HG03558 (cell line): ENCODE measurements around the gene IKBKG.
A peak's percentile ranks its signal among the peaks of the same experiment; 100 is the strongest.
"Not testable (repeated sequence)": the region's sequence is repeated elsewhere in the genome, so short reads cannot be mapped to it uniquely, and the experiment has no call there.

ENCODE experiments used
- ATAC-seq: cut with Tn5 transposase; IDR thresholded peaks from one replicate; pipeline ENCODE4 v1.9.1; 2021; ENCODE audit warnings: moderate number of reproducible peaks; ENCODE audit not compliant: unreplicated experiment; ENCODE audit errors: extremely low read depth

The IKBKG gene

GRCh38 chrX:154547245-154548027 lies at the start of gene IKBKG:
IKBKG (plus strand) TSS chrX:154547620; CDS start chrX:154552003, 4,383 bp downstream.
- ATAC-seq, result peak; percentile 71

GRCh38 chrX:154501423-154501822 lies 46.0 kb upstream of the IKBKG start:
- not testable (repeated sequence) for ATAC-seq

- ATAC-seq, result no peak
These were observed 45.3 kb upstream of the IKBKG start for GRCh38 chrX:154502098-154502497.

DNA sequence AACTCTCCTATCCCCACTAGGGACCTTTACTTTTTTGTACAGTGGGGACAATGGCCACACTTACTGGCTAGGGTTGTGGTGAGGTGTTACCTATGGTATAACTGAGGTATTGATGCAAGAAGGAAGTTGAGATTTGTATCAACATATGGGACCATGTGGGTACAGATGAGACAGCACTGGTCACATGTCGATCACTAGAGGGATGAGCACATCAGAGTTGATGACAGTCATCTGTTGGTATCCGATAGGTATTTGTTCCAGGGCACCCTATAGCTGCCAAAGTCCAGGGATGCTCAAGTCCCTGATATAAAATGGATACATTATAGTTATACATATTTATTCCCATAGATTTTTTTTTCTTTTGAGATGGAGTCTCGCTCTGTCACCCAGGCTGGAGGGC lies 44.4 kb upstream of the IKBKG start:
- no peak for ATAC-seq

GRCh38 chrX:154505734-154506133 lies 41.7 kb upstream of the IKBKG start:
- no peak for ATAC-seq

DNA sequence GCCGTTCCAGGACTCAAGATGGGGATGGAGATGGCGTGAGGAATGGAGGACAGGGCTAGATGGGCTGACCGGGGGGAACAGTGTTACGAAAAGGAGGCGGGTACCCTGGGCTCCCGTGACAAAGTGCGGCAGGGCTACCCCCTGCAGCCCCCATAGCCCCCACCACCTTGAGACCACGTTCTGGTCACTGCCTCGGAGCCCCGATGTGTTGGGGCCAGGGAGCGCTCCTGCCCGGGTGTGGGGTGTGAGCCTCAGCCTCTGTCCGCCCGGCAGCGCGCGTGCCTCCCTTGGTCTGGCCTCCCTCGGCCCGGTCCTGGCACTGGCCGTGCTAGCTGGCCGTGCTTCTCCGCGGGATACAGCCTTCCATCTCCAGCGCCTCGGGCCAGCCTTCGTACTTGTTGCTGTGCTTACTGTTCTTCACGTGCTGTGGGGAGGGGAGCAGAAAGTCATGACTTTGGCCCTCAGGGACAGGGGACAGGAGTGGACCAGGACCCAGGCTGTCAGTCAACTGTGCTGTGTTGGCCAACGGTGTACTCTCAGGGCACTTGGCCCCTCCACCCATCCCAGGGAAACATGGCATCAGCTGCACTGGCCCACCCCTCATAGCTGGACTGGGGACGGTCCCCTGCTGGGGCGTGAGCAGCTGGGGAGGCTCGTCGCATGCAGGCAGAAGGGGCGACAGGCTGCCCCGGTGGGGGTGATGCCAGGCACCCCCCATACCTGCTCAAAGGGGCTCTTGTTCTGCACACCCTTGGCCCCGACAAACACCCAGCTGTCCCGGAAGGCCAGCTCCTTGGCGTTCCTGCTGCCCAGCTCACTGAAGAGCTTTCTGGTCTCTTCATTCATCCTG lies 40.7 kb upstream of the IKBKG start:
- ATAC-seq, result no peak

DNA sequence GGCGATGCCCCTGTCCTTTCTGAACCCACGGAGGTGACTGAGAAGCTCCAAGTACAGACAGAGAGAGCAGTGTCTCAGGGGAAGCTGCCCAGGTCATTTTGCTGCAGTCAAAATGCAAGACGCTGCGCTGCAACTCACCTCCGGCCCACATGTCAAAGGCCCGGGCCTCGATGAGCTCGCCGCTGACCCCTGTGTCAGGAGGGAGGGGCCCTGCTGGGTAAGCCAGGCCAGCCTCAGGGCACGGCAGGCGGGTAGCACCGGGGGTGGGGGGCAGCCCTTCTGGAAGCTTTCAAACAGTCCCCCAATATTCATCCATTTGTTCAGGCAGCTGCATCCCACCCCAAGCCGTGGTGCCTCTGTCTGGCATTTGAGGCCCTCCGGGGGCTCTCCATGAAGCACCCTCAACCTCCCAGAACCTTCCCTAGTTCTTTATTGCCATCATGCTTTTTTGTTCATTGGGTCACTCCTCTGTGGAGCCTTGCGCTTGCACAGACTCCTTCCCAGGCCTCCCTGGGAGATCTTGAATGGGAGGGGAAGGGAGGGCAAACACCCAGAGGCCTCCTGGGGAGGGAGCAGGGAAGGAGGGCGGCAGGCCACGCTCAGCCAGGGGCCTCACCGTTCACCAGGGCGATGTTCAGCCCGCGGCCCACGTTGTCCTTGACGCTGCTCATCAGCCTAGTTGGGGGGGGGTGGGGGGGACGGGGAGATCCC lies 39.6 kb upstream of the IKBKG start:
- no peak for ATAC-seq

GRCh38 chrX:154508384-154508745 lies 39.1 kb upstream of the IKBKG start:
- no peak for ATAC-seq

- no peak for ATAC-seq
These were observed 38.0 kb upstream of the IKBKG start for GRCh38 chrX:154509455-154509854.

- ATAC-seq, result no peak
These were observed 35.7 kb upstream of the IKBKG start for GRCh38 chrX:154511761-154512160.

DNA sequence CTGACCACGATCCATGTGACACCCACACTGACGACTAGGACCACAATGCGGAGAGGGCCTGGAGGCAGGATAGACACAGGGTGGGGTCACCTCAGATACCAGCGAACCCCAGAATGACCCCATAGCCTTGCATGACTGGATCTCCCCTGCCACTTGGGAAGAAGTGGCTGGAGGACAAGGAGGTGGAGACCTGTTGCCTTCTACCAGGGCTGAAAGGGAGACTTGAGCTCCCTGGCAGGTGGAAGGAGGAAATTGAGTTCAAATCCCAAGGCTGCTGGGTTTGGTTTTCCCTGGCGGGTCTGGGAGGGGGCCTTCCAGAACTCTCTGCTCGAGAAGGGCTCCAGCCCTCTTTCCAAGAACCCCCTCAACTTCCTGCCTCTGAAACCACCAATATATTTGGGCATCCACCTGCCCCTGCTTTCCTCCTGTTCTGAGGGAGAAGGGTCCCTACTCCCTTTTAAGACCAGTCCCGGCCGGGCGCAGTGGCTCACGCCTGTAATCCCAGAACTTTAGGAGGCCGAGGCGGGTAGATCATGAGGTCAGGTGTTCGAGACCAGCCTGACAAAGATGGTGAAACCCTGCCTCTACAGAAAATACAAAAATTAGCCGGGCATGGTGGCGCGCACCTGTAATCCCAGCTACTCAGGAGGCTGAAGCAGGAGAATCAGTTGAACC lies 34.4 kb upstream of the IKBKG start:
- ATAC-seq, result no peak

DNA sequence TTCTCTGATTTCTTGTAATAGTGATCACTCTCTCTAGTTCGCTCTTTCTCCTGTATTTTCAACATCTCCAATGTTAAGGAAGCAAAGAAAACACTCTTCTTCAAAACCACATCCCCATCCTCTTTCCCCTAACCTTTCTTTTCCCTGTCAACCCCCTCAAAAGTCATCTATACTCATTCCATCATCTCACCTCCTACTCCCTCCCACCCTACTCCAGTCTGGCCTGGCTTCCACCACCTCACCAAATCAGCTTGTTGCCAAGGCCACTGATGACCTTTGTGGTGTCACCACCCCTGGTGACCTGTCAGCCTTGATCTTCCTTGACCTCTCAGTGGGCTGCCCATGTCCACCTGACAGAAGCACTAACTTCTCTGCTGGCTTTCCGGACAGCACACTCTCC lies 33.7 kb upstream of the IKBKG start:
- ATAC-seq, result no peak

DNA sequence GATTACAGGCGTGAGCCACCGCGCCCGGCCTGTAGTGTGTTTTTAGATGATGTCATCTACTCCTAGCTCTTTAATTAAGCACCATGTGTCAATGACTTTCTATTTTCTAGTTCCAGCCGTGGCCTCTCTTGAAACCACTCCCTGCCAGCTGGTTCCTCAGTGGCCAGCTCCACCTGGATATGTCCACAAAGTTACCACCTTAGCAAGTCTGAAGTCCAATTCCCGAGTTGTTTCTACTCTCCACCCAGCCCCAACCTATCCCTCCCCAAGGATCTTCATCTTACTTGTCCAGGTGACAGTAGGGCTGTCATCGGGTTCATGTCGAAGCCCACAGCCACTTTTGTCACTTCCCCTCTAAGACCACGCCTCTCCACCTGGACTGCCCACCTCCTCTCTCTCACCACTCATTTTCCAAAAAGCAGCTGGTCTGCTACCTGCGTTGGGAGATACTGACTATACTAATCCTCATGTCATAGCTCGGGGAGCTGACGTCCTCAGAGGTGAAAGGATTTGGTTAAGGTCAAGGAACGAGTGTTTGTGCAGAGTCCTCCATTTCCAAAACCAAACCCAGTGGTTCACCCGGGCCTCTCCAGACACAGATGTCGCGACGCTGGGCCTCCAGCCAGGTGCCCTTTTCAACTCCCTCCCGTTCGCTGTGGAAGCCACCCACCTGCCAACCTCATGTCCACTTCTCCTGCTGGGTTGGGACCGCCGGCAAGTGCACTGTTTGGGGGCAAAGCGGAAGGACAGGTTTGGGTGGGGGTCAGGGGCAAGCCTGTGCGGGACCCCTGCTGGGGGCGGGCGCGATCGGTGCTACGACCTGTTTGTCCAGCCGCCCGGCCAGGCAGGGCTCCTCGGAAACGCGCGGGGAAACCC lies 32.1 kb upstream of the IKBKG start:
- ATAC-seq, result no peak

- peak; percentile 60 for ATAC-seq
These were observed 31.3 kb upstream of the IKBKG start, which contains the start of gene FAM3A for GRCh38 chrX:154515966-154516655. FAM3A (minus strand) TSS chrX:154516232; CDS start chrX:154515772, 460 bp downstream.

GRCh38 chrX:154516656-154517100 lies 30.7 kb upstream of the IKBKG start:
- ATAC-seq, result no peak

DNA sequence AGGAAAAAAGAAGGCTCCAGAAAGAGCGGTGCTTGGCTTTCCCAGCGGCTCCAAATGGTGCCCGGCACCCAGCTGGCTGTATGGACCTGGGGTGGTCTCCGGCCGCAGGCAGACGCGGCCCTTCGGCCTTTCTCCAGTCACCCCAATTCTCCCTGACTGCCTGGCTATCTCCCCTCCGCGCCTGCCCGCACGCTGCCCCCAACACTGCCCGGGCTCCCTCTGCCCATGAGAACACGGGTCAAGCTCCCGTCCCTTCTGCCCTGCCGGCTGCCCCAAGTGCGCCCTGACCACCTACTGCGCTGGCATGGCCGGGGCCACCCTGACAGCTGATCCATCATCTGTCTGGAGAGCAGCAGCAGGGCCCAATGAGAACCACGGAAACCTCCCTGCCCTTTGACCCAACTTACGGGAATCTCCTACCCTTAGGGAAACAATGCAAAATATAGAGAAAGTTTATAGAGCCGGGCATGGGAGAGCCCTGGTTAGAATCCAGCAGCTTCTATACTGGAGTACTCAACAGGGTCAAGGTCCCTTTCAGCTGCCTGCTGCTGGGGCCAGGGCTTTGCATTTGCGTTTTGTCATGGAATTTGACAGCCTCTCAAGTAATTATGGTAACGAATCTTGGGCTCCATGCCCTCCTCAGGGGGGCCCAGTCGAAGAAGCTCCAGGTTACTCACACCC lies 30.2 kb upstream of the IKBKG start:
- no peak for ATAC-seq

GRCh38 chrX:154519389-154519788 lies 28.0 kb upstream of the IKBKG start:
- no peak for ATAC-seq
